Neuronal stem cell (in vitro differentiated cells): ENCODE measurements around the gene PPP1R14B.

Experiments used
- DNase-seq: peaks from one replicate; pipeline ENCODE4 v3.0.0-alpha.2; 2013; ENCODE audit warnings: low spot score
- H2AFZ ChIP-seq: one replicate; pipeline ENCODE4 v1.6.1; 2013; ENCODE audit warnings: mild to moderate bottlenecking, low read length, inconsistent platforms
- H2AK5ac ChIP-seq: 2 replicates; pipeline ENCODE4 v1.6.1; 2013; ENCODE audit warnings: low read depth, mild to moderate bottlenecking, inconsistent platforms, low read length, moderate library complexity, mixed read lengths
- H2BK120ac ChIP-seq: 2 replicates; pipeline ENCODE4 v1.6.1; 2013; ENCODE audit warnings: low read depth, mild to moderate bottlenecking, inconsistent platforms, low read length, moderate library complexity, mixed read lengths
- H2BK12ac ChIP-seq: one replicate; pipeline ENCODE4 v1.6.1; 2013; ENCODE audit warnings: low read length, inconsistent platforms
- H2BK15ac ChIP-seq: 2 replicates; pipeline ENCODE4 v1.6.1; 2013; ENCODE audit warnings: mild to moderate bottlenecking, low read length, inconsistent platforms, mixed read lengths
- H2BK5ac ChIP-seq: one replicate; pipeline ENCODE4 v1.6.1; 2013; ENCODE audit warnings: inconsistent platforms, mild to moderate bottlenecking, low read length, moderate library complexity
- H3K14ac ChIP-seq: one replicate; pipeline ENCODE4 v1.6.1; 2013; ENCODE audit warnings: low read length, inconsistent platforms
- H3K18ac ChIP-seq: 2 replicates; pipeline ENCODE4 v1.6.1; 2013; ENCODE audit warnings: low read length, inconsistent platforms
- H3K23ac ChIP-seq: 2 replicates; pipeline ENCODE4 v1.6.1; 2013; ENCODE audit warnings: low read depth, mild to moderate bottlenecking, mixed read lengths, low read length, inconsistent platforms; ENCODE audit not compliant: poor library complexity
- H3K27ac ChIP-seq: replicated peaks from 3 replicates; pipeline ENCODE4 v1.5.1; 2013; ENCODE audit warnings: low read length, inconsistent platforms
- H3K27me3 ChIP-seq, 3 experiments: 2 replicates each; pipeline ENCODE4 v1.6.1; 2013; ENCODE audit warnings: low read length in 3 of 3, mild to moderate bottlenecking in 2 of 3, inconsistent platforms in 1 of 3, low read depth in 1 of 3, mixed read lengths in 1 of 3, moderate library complexity in 1 of 3; ENCODE audit not compliant: control insufficient read depth in 3 of 3, insufficient read depth in 3 of 3
- H3K36me3 ChIP-seq, 2 donors: replicated peaks in 1 of 2; 2 replicates each; pipeline ENCODE4 v1.6.1; 2013; ENCODE audit warnings: low read length in 2 of 2; ENCODE audit not compliant: control insufficient read depth in 2 of 2, insufficient read depth in 2 of 2
- H3K4ac ChIP-seq: 2 replicates; pipeline ENCODE4 v1.6.1; 2013; ENCODE audit warnings: inconsistent platforms, mild to moderate bottlenecking, low read length, moderate library complexity
- H3K4me1 ChIP-seq, 2 donors: 1 replicate in 1 of 2; 2 replicates in 1 of 2; pipeline ENCODE4 v1.6.1; 2013; ENCODE audit warnings: low read length in 2 of 2, low read depth in 1 of 2; ENCODE audit not compliant: control insufficient read depth in 2 of 2, insufficient read depth in 1 of 2
- H3K4me2 ChIP-seq: one replicate; pipeline ENCODE4 v1.6.1; 2013; ENCODE audit warnings: mild to moderate bottlenecking, low read length, inconsistent platforms; ENCODE audit not compliant: insufficient read depth, poor library complexity, severe bottlenecking
- H3K4me3 ChIP-seq, 2 donors: 2 replicates each; pipeline ENCODE4 v1.5.1; 2013; ENCODE audit warnings: low read length in 2 of 2, mild to moderate bottlenecking in 2 of 2, inconsistent platforms in 1 of 2, moderate library complexity in 1 of 2
- H3K79me1 ChIP-seq: one replicate; pipeline ENCODE4 v1.6.1; 2013; ENCODE audit warnings: low read depth, mild to moderate bottlenecking, inconsistent platforms, low read length, moderate library complexity
- H3K9ac ChIP-seq: one replicate; pipeline ENCODE4 v1.6.1; 2013; ENCODE audit warnings: mild to moderate bottlenecking, low read depth, low read length, inconsistent platforms; ENCODE audit not compliant: poor library complexity
- H3K9me3 ChIP-seq, 2 donors: replicated peaks in 1 of 2; 2 replicates each; pipeline versions ENCODE3 to v1.6.1; 2013; ENCODE audit warnings: low read length in 2 of 2, mild to moderate bottlenecking in 2 of 2, inconsistent platforms in 1 of 2, low read depth in 1 of 2, mixed read lengths in 1 of 2, moderate library complexity in 1 of 2; ENCODE audit not compliant: control insufficient read depth in 2 of 2, insufficient read depth in 1 of 2
- H4K8ac ChIP-seq: one replicate; pipeline ENCODE4 v1.6.1; 2013; ENCODE audit warnings: low read depth, mild to moderate bottlenecking, inconsistent platforms, low read length, moderate library complexity
- H4K91ac ChIP-seq: one replicate; pipeline ENCODE4 v1.6.1; 2013; ENCODE audit warnings: low read length, low read depth, mild to moderate bottlenecking, inconsistent platforms; ENCODE audit not compliant: poor library complexity
- WGBS, 2 donors: extraction: QIAGEN DNeasy Blood & Tissue Kit; methylation state at CpG; one replicate each; pipeline ENCODE4 v1.1.7; 2013; ENCODE audit warnings: missing lambda C conversion rate in 2 of 2, mixed read lengths in 1 of 2; ENCODE audit not compliant: insufficient read length in 2 of 2, insufficient replicate concordance in 1 of 2; ENCODE audit errors: extremely low coverage in 2 of 2; 5-methylcytosine and 5-hydroxymethylcytosine counted together

PPP1R14B gene

DNA sequence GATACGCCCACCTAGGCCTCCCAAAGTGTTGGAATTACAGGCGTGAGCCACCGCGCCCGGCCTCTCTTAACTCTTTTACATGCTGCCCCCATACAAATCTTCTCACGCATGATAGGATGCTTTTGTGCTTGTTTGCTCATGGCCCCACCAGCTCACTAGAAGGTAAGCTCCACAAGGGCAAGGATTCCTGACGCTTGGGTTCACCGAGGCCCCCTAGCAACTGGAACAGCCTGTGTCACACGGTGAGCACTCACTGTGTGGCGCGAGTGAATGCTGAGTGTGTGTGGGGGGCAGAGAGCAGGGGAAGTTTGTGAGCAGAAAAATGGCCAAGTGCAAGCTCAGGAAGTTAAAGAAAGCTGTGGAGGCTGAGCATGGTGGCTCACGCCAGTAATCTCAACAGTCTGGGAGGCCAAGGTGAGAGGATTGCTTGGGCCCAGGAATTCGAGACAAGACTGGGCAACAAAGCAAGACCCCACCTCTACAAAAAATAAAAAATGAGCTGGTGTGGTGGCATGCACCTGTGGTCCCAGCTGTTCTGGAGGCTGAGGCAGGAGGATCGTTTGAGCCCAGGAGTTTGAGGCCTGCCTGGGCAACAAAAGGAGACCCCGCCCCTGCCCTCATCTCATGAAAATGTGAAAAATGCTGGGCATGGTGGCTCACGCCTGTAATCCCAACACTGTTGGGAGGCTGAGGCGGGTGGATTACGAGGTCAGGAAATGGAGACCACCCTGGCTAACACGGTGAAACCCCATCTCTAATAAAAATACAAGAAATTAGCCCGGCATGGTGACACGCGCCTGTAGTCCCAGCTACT, 35.4 kb upstream of the PPP1R14B start:
- no CpG with 5 or more reads among the region's 22 CpGs for WGBS, 2 donors
- H2AFZ ChIP-seq, result no peak overlapping the region
- peak overlapping the region; percentile 21 for H3K9ac ChIP-seq

DNA sequence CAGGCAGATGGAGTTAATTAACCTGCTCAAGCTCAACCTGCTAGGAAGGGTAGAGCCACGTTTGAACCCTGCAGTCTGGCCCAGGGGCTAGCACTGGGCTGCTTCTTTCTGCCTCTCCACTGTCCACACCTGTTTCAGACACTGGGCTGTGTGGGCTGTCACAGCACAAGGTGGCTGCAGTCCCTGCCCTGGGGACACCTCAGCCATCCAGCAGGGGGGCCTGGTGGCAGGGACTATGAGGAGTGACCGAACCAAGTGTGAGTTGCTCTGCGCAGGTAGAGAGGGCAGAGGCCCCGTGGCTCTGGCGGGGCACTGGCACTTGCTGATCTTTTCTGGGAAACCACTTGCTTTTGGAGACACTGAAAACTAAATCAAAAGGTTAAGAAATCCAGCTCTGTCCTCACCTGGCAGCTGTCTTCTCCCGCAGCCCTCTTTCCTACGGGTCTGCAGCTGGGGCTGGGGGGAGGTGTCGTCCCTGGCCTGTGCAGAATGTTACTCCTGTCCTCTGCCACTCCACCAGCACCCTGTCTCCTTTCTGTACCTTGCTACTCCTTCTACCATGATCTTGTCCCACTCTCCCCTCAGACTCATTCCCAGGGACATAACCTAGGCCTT, 31.9 kb upstream of the PPP1R14B start:
- Histone ChIP-seq H3K14ac (no peak overlapping the region), H2BK120ac (no peak overlapping the region), H2BK5ac (no peak overlapping the region), H3K23ac (peak overlapping the region; percentile 32), H3K9me3 (no peaks in the 10 kb centered on the region), H2AK5ac (no peak overlapping the region), H3K18ac (no peak overlapping the region), H4K91ac (no peak overlapping the region), H3K79me1 (peaks cover 4% of the 10 kb centered on the region), H3K36me3 (peaks cover 5 to 52% of the 10 kb centered on the region in 2 donors), H3K4me1 (peaks cover 2 to 7% of the 10 kb centered on the region in 2 donors), H2BK12ac (no peak overlapping the region), H2AFZ (no peak overlapping the region), H3K4me3 (no peak overlapping the region), H4K8ac (no peak overlapping the region), H3K27me3 (no peaks in the 10 kb centered on the region), H2BK15ac (no peak overlapping the region), H3K4me2 (no peak overlapping the region), H3K9ac (peak overlapping the region; percentile 30), H3K4ac (no peak overlapping the region), H3K27ac (no peak overlapping the region)
- WGBS, 2 donors, result no CpG with 5 or more reads among the region's 8 CpGs
- no peak for DNase-seq

More for the DNA sequence above, 35.4 kb upstream of the PPP1R14B start:
- H2AK5ac ChIP-seq, result no peak overlapping the region
- H2BK120ac ChIP-seq, result no peak overlapping the region
- no peak overlapping the region for H3K4ac ChIP-seq
- H3K4me2 ChIP-seq, result no peak overlapping the region
- no peak overlapping the region for H3K14ac ChIP-seq
- DNase-seq, result no peak
- H2BK15ac ChIP-seq, result no peak overlapping the region
- no peak overlapping the region for H2BK5ac ChIP-seq
- H4K8ac ChIP-seq, result peak overlapping the region; percentile 82
- no peak overlapping the region for H3K23ac ChIP-seq
- H4K91ac ChIP-seq, result no peak overlapping the region
- H3K4me1 ChIP-seq, result peaks cover 3 to 9% of the 10 kb centered on the region in 2 donors
- no peak overlapping the region for H3K27ac ChIP-seq
- no peak overlapping the region for H3K18ac ChIP-seq
- peaks cover 4% of the 10 kb centered on the region for H3K79me1 ChIP-seq
- no peaks in the 10 kb centered on the region for H3K27me3 ChIP-seq
- peaks cover 2 to 35% of the 10 kb centered on the region in 2 donors for H3K36me3 ChIP-seq
- H2BK12ac ChIP-seq, result no peak overlapping the region
- H3K4me3 ChIP-seq, result no peak overlapping the region
- no peaks in the 10 kb centered on the region for H3K9me3 ChIP-seq

DNA sequence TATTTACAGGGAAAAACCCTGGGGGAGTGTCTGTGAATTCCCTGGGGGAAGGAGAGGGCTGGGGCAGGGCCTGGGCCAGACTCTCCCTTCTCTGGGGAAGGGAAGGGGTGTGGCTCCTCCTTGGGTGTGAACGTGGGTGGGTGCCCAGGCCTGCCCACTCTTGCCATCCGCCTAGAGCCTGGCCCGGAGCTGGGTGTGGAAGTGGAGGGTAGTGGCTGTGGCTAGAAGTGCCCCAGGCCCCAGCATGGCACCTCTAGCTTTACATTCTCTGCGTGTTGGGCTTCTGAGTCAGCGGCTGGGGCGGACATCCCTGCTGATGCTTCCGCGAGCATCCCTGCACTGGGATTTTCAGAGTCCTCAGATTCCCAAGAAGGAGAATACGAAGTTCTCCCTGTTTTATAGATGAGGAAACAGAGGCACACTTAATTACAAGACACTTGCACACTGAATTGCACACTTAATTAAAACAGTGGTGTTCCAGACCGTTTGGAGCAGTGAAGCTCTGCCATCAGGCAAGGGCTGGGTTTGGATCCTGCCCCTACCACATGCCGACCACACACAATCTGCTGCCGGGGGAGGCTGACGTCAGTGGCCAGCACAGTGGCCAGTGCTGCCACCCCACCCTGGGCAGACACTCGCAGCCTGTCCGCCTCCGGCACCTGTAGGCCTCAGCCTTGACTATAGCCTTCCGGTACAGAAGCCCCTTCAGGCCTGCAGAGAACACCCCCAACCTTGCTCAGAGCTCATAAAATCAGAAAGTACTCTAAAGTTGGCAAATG, 30.1 kb upstream of the PPP1R14B start:
- Histone ChIP-seq H4K8ac (no peak overlapping the region), H3K23ac (no peak overlapping the region), H3K14ac (no peak overlapping the region), H3K36me3 (peaks cover 5 to 46% of the 10 kb centered on the region in 2 donors), H3K4me2 (no peak overlapping the region), H3K9ac (peak overlapping the region; percentile 44), H2BK120ac (no peak overlapping the region), H4K91ac (no peak overlapping the region), H2AFZ (no peak overlapping the region), H3K4me3 (no peak overlapping the region), H2AK5ac (no peak overlapping the region), H3K27me3 (no peaks in the 10 kb centered on the region), H3K18ac (no peak overlapping the region), H3K9me3 (no peaks in the 10 kb centered on the region), H3K27ac (no peak overlapping the region), H2BK5ac (no peak overlapping the region), H3K4me1 (peaks cover 2 to 15% of the 10 kb centered on the region in 2 donors), H3K4ac (no peak overlapping the region), H2BK15ac (no peak overlapping the region), H2BK12ac (no peak overlapping the region), H3K79me1 (peaks cover 2% of the 10 kb centered on the region)
- no CpG with 5 or more reads among the region's 17 CpGs for WGBS, 2 donors
- DNase-seq, result no peak

DNA sequence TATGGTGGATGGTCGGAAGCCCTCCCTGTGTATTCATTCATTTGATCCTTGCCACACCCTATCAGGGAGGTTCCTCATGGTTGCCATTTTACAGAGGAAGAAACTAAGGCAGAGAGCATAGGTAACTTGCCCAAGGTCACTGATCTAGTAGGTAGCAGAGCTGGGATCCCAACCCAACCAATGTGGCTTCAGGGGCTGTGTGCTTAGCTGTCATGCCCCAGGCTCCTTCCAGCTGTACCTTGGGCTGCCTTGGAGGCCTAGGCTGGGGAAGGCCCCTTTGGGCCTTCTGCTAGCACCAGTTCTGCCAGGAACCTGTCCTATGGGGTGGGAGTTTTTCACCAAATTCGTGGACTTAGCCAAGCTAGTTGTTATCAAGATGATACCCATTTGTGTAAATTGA, 29.1 kb upstream of the PPP1R14B start:
- no peak for DNase-seq
- no peak overlapping the region for H3K4ac ChIP-seq
- no peak overlapping the region for H2BK12ac ChIP-seq

More for the DNA sequence above, 29.1 kb upstream of the PPP1R14B start:
- Histone ChIP-seq H3K18ac (no peak overlapping the region), H2BK15ac (no peak overlapping the region), H3K4me3 (peak overlapping the region in 1 of 2 donors; percentile 60), H3K23ac (no peak overlapping the region), H4K8ac (no peak overlapping the region), H2BK5ac (no peak overlapping the region), H3K27ac (no peak overlapping the region), H4K91ac (no peak overlapping the region), H2AK5ac (no peak overlapping the region), H2AFZ (no peak overlapping the region), H2BK120ac (no peak overlapping the region), H3K4me2 (no peak overlapping the region), H3K36me3 (peaks cover 5 to 39% of the 10 kb centered on the region in 2 donors), H3K4me1 (peaks cover 4 to 19% of the 10 kb centered on the region in 2 donors), H3K14ac (no peak overlapping the region), H3K9me3 (no peaks in the 10 kb centered on the region), H3K27me3 (no peaks in the 10 kb centered on the region), H3K9ac (peak overlapping the region; percentile 64), H3K79me1 (peaks cover 2% of the 10 kb centered on the region)
- WGBS, 2 donors, result no CpG with 5 or more reads among the region's 2 CpGs
